GM12801 (cell line): ENCODE results near the gene CHD6.

Source experiments
- TF ChIP-seq, protein P1 (sequence below): IDR thresholded peaks from one replicate; pipeline ENCODE4 v1.5.1; 2011; ENCODE audit warnings: control low read depth; ENCODE audit not compliant: insufficient read length; ENCODE audit errors: extremely low read depth

Gene CHD6

DNA sequence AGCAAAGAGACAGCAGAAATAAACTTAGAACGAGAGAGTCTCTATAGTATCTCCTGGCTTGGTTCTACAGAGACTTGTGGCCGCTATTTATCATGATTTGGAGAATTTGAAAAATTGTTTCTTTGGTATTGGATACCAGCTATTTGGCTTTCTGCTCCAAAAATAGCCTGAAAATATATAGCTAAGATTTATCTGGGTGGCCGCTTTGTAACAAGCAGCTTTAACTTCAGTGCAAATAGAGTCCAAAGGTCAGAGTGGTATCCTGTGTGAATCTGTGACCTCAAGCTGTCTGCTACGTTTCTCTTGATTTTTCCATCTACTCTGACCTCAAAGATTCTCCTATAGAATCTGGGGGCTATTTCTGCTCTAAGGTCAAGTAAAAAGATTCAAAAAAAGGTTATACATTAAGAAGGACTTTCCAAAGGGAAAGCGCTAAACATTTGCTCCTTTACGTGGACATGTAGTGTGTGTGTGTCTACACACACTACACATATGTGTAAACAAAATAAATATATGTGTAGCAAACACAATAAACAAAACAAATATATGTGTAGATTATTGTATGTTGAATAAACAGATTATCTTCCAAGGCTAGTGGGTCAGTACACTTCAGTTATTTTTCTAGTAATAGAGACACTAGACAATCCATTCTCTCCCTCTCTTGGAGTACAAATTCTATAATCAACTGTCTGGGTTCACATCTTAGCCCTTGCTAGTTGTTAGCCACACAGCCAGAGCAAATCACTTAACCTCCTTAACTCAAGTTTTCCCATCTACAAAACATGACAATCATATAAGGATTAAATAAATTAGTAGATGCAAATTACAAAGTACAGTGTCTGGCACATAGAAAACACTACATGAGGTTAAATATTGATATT is 40.8 kb downstream of the CHD6 start:
- TF ChIP-seq, protein P1, sequence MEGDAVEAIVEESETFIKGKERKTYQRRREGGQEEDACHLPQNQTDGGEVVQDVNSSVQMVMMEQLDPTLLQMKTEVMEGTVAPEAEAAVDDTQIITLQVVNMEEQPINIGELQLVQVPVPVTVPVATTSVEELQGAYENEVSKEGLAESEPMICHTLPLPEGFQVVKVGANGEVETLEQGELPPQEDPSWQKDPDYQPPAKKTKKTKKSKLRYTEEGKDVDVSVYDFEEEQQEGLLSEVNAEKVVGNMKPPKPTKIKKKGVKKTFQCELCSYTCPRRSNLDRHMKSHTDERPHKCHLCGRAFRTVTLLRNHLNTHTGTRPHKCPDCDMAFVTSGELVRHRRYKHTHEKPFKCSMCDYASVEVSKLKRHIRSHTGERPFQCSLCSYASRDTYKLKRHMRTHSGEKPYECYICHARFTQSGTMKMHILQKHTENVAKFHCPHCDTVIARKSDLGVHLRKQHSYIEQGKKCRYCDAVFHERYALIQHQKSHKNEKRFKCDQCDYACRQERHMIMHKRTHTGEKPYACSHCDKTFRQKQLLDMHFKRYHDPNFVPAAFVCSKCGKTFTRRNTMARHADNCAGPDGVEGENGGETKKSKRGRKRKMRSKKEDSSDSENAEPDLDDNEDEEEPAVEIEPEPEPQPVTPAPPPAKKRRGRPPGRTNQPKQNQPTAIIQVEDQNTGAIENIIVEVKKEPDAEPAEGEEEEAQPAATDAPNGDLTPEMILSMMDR: no peak

DNA sequence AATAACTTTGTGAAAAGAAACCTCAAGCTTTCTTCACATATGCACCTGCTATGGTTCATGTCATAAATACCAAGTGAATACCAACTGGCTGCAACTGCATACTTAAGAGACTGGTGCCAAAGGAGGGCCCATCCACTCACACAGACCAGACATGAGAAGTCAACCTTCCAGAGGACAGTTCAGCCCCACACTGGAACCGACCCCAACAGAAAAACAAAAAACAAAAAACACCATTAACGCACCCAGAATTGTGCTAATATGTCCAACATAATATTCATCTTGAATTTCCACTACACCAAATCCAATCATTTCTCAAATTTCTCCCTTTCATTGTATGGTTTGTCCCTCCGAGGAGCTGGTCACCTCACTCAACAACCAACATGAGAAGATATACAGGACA is 42.8 kb downstream of the CHD6 start:
- TF ChIP-seq, protein P1: no peak

DNA sequence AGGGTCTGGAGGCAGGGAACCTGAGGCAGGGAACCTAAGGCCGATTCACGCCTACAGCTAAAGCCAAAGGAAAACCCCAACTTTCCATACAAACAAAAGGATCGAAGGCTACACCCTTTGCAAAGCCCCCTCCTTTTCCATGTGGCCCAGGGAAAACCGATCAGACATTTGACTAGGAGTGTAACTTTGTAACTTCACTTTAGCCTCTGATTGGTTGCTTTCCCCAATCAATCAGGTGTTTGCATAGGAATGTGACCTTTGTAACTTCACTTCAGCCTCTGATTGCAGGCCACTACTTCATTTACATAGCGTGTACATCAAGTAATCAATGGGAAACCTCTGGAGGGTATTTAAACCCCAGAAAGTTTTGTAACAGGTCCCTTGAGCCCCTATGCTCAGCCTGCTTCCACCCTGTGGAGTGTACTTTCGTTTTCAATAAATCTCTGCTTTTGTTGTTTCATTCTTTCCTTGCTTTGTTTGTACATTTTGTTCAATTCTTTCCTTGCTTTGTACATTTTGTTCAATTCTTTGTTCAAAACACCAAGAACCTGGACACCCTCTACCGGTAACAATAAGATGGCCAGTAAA is 43.3 kb downstream of the CHD6 start:
- TF ChIP-seq, protein P1: no peak

DNA sequence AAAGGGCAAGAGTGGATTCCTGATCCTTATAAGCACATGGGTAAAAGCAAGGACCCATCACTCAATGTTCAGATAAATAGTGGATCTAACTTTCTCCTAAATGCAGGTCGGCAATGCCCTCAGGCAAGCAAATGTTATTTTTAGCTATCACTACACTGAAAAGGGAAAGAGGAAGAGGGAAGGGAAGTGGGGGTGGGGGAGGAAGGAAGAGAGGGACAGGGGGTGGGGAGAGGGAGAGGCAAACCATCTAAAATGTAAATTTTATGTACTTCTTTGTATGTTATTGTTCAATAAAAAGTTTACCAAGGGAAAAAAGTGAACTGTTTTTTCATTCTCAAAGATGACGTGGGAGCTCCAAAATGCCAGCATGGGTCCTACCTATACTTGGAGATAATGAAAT is 44.2 kb downstream of the CHD6 start:
- TF ChIP-seq, protein P1: no peak

DNA sequence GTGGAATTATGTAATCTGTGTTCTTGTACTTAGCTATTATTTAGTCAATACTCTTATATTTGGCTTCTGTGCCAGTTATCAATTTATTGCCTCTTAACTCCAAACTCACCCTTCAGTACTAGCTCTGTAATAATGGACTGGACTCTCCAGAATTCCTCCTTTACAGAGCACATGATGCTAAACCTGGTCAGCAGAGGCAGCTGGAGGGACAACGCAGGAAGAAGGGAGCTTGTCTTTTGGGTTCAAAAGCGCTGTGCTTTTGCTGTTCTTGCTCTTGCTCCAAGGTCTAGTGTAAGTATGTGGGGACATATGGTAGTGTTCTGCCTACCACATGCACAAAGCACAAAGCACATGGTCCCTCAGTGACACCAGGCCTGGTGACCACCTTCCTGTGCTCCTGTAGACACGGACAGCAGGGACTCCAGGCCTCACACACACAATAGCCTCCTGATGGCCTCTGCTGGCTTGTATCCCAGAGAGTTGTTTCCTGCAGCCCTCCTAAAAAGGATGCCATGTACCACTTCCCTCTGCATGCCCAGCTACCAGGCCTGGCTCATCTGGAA is 46.1 kb downstream of the CHD6 start:
- TF ChIP-seq, protein P1: no peak

DNA sequence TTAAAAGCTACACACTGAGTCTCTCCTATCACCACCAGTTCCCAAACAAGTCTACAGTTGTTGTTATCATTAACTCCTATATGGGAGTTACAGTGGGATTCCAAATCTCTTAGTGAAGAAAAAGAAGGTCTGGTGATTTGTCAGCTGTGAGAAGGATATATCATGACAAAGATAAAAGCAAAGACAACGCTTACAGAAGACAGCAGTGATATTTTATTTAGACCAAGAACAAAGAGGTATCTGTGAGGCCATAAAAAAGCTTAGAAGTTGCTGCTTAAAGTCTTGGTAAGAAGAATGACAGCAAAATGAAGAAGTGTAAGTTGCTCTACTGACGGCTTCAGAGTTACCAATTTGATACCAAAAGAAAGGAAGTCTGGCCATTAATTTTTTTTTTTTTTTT is 47.2 kb downstream of the CHD6 start:
- TF ChIP-seq, protein P1: no peak

DNA sequence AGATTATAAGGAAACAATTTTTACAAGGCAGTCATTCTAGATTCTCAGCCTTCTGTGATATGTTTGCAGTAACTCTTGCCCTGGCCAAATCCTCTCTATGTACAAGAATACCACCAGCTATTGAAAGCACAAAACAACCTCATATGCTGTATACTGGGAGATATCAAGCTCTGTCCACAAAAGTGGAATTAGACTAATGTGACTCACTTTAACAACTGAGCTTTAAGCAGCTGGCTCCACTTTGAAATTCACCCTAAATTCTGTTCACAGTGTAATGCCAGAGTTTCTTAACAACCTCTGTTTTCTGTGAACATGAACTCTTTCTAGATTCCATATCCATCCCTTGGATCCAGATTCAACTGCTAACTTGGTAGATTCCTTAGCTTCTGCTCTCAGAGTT is 47.6 kb downstream of the CHD6 start:
- TF ChIP-seq, protein P1: no peak
